Astrocyte of the cerebellum (primary cell): Measurements from ENCODE around the gene NYAP2.

Source experiments
- DNase-seq: peaks from one replicate; pipeline ENCODE4 v3.0.0-alpha.2; 2011; ENCODE audit warnings: low read depth
- H3K4me3 ChIP-seq: 2 replicates; pipeline ENCODE4 v1.5.1; 2011; ENCODE audit warnings: mild to moderate bottlenecking, low read depth, low read length, moderate library complexity
- CTCF ChIP-seq: IDR thresholded peaks from 2 replicates; pipeline ENCODE4 v1.5.1; 2012; ENCODE audit warnings: low read length, low read depth, moderate library complexity, mild to moderate bottlenecking; ENCODE audit errors: missing control alignments
- in situ Hi-C: cut with HindIII; loops from 2 replicates; pipeline ENCODE4 v1.10.0; 2017; ENCODE audit warnings: low sequenced_read_pairs

NYAP2 gene

GRCh38 chr2:225431105-225431863, 31.8 kb downstream of the NYAP2 start:
- TF ChIP-seq CTCF: no peak
- DNase-seq: no peak
- in situ Hi-C loops: no loop called here
- no peak overlapping the region for H3K4me3 ChIP-seq

DNA sequence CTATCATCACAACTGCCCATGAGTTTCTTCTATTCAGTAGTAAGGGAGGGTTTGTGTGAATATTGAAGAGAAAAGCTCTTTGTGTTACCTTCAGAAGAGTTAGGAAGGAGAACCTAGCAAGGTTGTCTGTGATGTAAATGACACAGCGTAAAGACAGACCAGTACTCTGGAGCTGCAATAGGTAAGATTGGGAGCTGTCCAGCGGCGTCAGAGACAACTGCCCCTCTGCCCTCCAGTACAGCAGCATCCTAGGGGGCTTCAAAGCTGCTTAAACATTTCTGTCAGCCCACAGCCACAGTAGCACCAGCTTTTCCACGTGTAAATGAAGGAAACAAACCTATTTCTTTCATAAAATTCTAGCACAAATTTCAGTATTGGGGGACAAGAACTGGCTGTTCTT, 34.5 kb downstream of the NYAP2 start:
- TF ChIP-seq CTCF: no peak
- no peak overlapping the region for H3K4me3 ChIP-seq
- in situ Hi-C loops: no loop called here
- DNase-seq: no peak

DNA sequence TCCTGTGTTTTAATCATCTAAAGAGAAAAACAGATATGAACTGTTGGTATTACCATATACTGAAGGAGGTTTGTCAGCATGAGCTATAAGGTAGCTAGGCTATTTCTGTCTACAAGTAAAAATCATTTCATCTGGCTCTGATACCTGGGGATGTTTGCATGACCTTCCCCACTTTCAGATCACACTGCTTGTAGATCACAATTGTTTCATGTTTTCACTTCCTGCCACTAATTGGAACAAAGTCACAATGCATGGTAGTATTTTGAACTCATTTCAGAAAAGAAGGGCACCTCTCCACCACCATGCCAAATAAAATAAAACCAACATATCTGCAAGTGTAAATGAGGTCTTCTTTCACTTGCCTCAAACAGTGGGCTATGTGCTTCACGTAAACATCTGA, 37.8 kb downstream of the NYAP2 start:
- in situ Hi-C loops: no loop called here
- no peak overlapping the region for H3K4me3 ChIP-seq
- no peak for TF ChIP-seq CTCF
- DNase-seq: no peak

- no peak for TF ChIP-seq CTCF
- no peak overlapping the region for H3K4me3 ChIP-seq
- DNase-seq: no peak
- in situ Hi-C loops: no loop called here
These were observed 38.7 kb downstream of the NYAP2 start for GRCh38 chr2:225438248-225438647.

DNA sequence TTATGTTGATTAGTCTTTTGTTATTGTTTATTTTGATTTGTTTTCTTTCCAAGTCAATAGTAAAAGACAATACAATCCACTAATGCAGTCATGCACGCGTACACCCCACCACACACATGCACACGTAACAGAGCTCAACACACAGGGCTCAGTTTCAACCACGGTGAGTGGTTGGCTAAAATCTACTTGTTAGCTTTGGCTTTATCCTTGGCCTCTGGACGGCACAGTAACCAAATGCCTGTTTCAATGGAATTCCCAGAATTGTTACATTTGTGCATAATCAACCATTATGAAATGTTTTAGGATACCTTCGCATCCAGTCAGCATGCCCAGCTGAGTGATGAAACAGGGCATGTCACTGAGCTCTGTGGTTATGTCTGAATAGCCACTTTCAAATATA, 53.2 kb downstream of the NYAP2 start:
- H3K4me3 ChIP-seq: no peak overlapping the region
- DNase-seq: peak; percentile 74
- no peak for TF ChIP-seq CTCF
- in situ Hi-C loops: no loop called here

DNA sequence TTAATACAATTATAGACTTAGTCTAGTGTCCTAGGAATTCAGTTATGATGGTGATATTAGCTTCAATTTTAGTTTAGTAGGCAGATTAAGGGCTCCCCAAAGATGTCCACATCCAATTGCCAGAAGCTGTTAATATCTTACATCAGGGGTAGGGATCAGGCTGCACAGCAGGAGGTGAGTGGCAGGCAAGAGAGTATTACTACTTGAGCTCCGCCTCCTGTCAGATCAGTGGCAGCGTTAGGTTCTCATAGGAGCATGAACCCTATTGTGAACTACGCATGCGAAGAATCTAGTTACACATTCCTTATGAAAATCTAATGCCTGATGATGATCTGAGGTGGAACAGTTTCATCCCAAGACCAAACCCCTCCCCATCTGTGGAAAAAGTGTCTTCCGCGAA, 54.9 kb downstream of the NYAP2 start:
- no peak for TF ChIP-seq CTCF
- in situ Hi-C loops: no loop called here
- no peak overlapping the region for H3K4me3 ChIP-seq
- no peak for DNase-seq
